Heart left ventricle (tissue), 16 donors: ENCODE results near the gene IGFBP7. TPM values are rescaled to one million over a fixed set of nuclear protein-coding genes. Genes with fewer than 3 reads are reported as not detected.

Experiments
- ATAC-seq, 4 donors: fragments of 200-7000 bp; cut with Tn5 transposase; one replicate each; pipeline ENCODE4 v1.9.1; 2020 to 2022; ENCODE audit warnings: moderate library complexity in 4 of 4, mild to moderate bottlenecking in 3 of 4, moderate number of reproducible peaks in 1 of 4
- DNase-seq, 5 donors: peaks; one replicate each; pipeline ENCODE4 v3.0.0-alpha.2; 2020
- H3K27ac ChIP-seq, 12 donors: fragments of 200-600 bp; sonication (generic) in 4 of 12; one replicate each; pipeline versions ENCODE4 v1.5.0 to v1.8.0; 2016 to 2022; ENCODE audit warnings: mild to moderate bottlenecking in 2 of 12
- H3K27me3 ChIP-seq, 9 donors: fragments of 200-600 bp; sonication (generic) in 2 of 9; one replicate each; pipeline versions ENCODE4 v1.5.1 to v1.8.0; 2016 to 2022; ENCODE audit warnings: mild to moderate bottlenecking in 3 of 9
- H3K36me3 ChIP-seq, 9 donors: fragments of 200-600 bp; sonication (generic) in 2 of 9; one replicate each; pipeline versions ENCODE4 v1.5.0 to v1.8.0; 2018 to 2022; ENCODE audit warnings: mild to moderate bottlenecking in 2 of 9
- H3K4me1 ChIP-seq, 12 donors: fragments of 200-600 bp; sonication (generic) in 4 of 12; one replicate each; pipeline versions ENCODE4 v1.5.0 to v1.8.0; 2016 to 2022; ENCODE audit warnings: mild to moderate bottlenecking in 3 of 12
- H3K4me3 ChIP-seq, 12 donors: fragments of 200-600 bp; sonication (generic) in 4 of 12; one replicate each; pipeline versions ENCODE4 v1.5.0 to v1.8.0; 2017 to 2022; ENCODE audit warnings: mild to moderate bottlenecking in 9 of 12, moderate library complexity in 4 of 12
- H3K9me3 ChIP-seq, 12 donors: fragments of 200-600 bp; sonication (generic) in 4 of 12; one replicate each; pipeline versions ENCODE4 v1.5.0 to v1.8.0; 2016 to 2022; ENCODE audit warnings: mild to moderate bottlenecking in 1 of 12
- CTCF ChIP-seq, 12 donors: fragments of 200-600 bp; sonication (generic) in 4 of 12; IDR thresholded peaks; one replicate each; pipeline versions ENCODE4 v1.5.0 to v1.8.0; 2018 to 2022; ENCODE audit warnings: antibody characterized with exemption in 12 of 12, mild to moderate bottlenecking in 5 of 12
- POLR2A ChIP-seq, 2 donors: fragments of 450-650 bp; IDR thresholded peaks; one replicate each; pipeline ENCODE4 v1.6.1; 2017; ENCODE audit warnings: antibody characterized with exemption in 2 of 2, mild to moderate bottlenecking in 2 of 2, moderate library complexity in 2 of 2
- WGBS, 4 donors: extraction: QIAGEN DNeasy Blood & Tissue Kit in 2 of 4; methylation state at CpG; one replicate each; pipeline versions ENCODE4 v1.1.5 to v1.1.7; 2013 to 2018; 5-methylcytosine and 5-hydroxymethylcytosine counted together
- intact Hi-C, 10 donors: fragments of 100-400 bp; cut with DNase I; formaldehyde crosslinking; loops; one replicate each; pipeline versions ENCODE4 v1.11.1 to v1.14.2; 2022
- polyA plus RNA-seq, 2 donors: library from polyadenylated mRNA; stranded (reverse); fragments of 200-250 nt; gene quantifications; one replicate each; pipeline ENCODE4 v1.2.3, GENCODE V29; 2013
- total RNA-seq, 9 donors: library from RNA; depleted of rRNA in 2 of 9; stranded (reverse); fragments of >200 nt in 2 of 9; fragmentation: NEBNext Ultra II Directional in 3 of 9; extraction: Animal tissue kit (Norgen Biotek cat#: 25700) in 3 of 9; gene quantifications; one replicate each; pipeline versions ENCODE4 v1.1.0 to v1.2.4, GENCODE V29; 2016 to 2023
- donor health status: ischemic (EF 13 %, LVEDD 7.1; RV severe dilation, severe dysfunction).
- donor health status: healthy with polysubstance abuse.
- donor health status: DM: no; HTN: yes; CAD: no.
- donor health status: DM: no; HTN: no; CAD: no.
- donor health status: ischemic (EF 25% LVEDD 6.9; RV normal size, moderate dysfunction).
- donor health status: ischemic (EF 25% LVEDD 5.7; RV mildly dilated, moderate dysfunction).
- donor health status: healthy.
- donor health status: DM: yes; HTN: yes; CAD: no.
- donor health status: ischemic (EF 35%, LVEDD 5.7; RV mildly dilated, moderate dysfunction).
- donor health status: nonischemic (EF 11% LVEDD 7.7; RV severe dilation, severe dysfunction).
- donor health status: DM: yes; HTN: yes; CAD: no.
- donor health status: PGD.
- donor health status: ischemic (EF 29% LVEDD 5.4; RV normal size, mild dysfunction).
- donor health status: nonischemic (EF 23%, LVEDD 6.1; RV moderate dilation, normal function).

The IGFBP7 gene
- total and polyA plus RNA-seq, 11 donors = 458 to 1,088 (median 585) TPM

GRCh38 chr4:57132743-57133137 lies 22.6 kb upstream of the IGFBP7 start:
- 73 to 96% (median 91%) methylated on average over 2 of the region's 2 CpGs for WGBS, 4 donors
- Histone ChIP-seq H3K27ac (no peak overlapping the region), H3K36me3 (no peaks in the 10 kb centered on the region), H3K4me3 (no peak overlapping the region), H3K4me1 (peaks cover 0 to 7% (median 5%) of the 10 kb centered on the region in 12 donors), H3K9me3 (peaks cover 0 to 1% (median 0%) of the 10 kb centered on the region in 12 donors), H3K27me3 (no peaks in the 10 kb centered on the region)
- TF ChIP-seq POLR2A (IDR thresholded peaks at IDR 0.05) = no peak
- TF ChIP-seq CTCF (IDR thresholded peaks at IDR 0.05) = no peak
- no peak for DNase-seq
- ATAC-seq = no peak
- intact Hi-C loops = no loop called here

GRCh38 chr4:57131849-57132742 lies 21.9 kb upstream of the IGFBP7 start:
- 44 to 47% (median 44%) methylated on average over 7 of the region's 7 CpGs for WGBS, 4 donors

GRCh38 chr4:57129477-57129876 lies 19.3 kb upstream of the IGFBP7 start:
- DNase-seq (no peak), ATAC-seq (no peak)
- Histone ChIP-seq H3K4me3 (no peak overlapping the region), H3K36me3 (no peaks in the 10 kb centered on the region), H3K9me3 (peaks cover 0 to 15% (median 3%) of the 10 kb centered on the region in 12 donors), H3K27me3 (no peaks in the 10 kb centered on the region), H3K27ac (no peak overlapping the region), H3K4me1 (peaks cover 0 to 7% (median 5%) of the 10 kb centered on the region in 12 donors)
- TF ChIP-seq POLR2A (IDR thresholded peaks at IDR 0.05) (no peak), CTCF (IDR thresholded peaks at IDR 0.05) (no peak)
- 96 to 100% (median 100%) methylated on average over 1 of the region's 1 CpG for WGBS, 4 donors
- intact Hi-C loops = no loop called here

More at GRCh38 chr4:57131849-57132742, 21.9 kb upstream of the IGFBP7 start:
- peaks cover 0 to 7% (median 5%) of the 10 kb centered on the region in 12 donors for H3K4me1 ChIP-seq
- no peak overlapping the region for H3K27ac ChIP-seq
- TF ChIP-seq CTCF (IDR thresholded peaks at IDR 0.05) (no peak), POLR2A (IDR thresholded peaks at IDR 0.05) (no peak)
- peaks cover 0 to 8% (median 1%) of the 10 kb centered on the region in 12 donors for H3K9me3 ChIP-seq
- DNase-seq (no peak), ATAC-seq (peak in 2 of 4 donors; percentile 41 to 47)
- intact Hi-C loops = no loop called here
- no peak overlapping the region for H3K4me3 ChIP-seq
- H3K36me3 ChIP-seq = no peaks in the 10 kb centered on the region
- H3K27me3 ChIP-seq = no peaks in the 10 kb centered on the region

- no peak for TF ChIP-seq POLR2A (IDR thresholded peaks at IDR 0.05)
- no peak for TF ChIP-seq CTCF (IDR thresholded peaks at IDR 0.05)
- ATAC-seq = no peak
- H3K27me3 ChIP-seq = no peaks in the 10 kb centered on the region
Observed at GRCh38 chr4:57127361-57127760, 17.2 kb upstream of the IGFBP7 start.

More at GRCh38 chr4:57127361-57127760, 17.2 kb upstream of the IGFBP7 start:
- peaks cover 0 to 24% (median 3%) of the 10 kb centered on the region in 12 donors for H3K9me3 ChIP-seq
- H3K4me1 ChIP-seq = peaks cover 0 to 12% (median 5%) of the 10 kb centered on the region in 12 donors
- no peaks in the 10 kb centered on the region for H3K36me3 ChIP-seq
- no peak overlapping the region for H3K4me3 ChIP-seq
- no peak for DNase-seq
- WGBS, 4 donors = 75 to 90% (median 78%) methylated on average over 3 of the region's 3 CpGs
- no peak overlapping the region for H3K27ac ChIP-seq
- intact Hi-C loops = no loop called here
